ENCODE measurements around the gene ZC3H8. TPM values are rescaled to one million over a fixed set of nuclear protein-coding genes. Genes with fewer than 3 reads are reported as not detected.
A peak's percentile ranks its signal among the peaks of the same experiment; 100 is the strongest.
"Not testable (repeated sequence)": the region's sequence is repeated elsewhere in the genome, so short reads cannot be mapped to it uniquely, and the experiment has no call there.

ZC3H8 gene
- total RNA-seq, 1 donor, result 7.6 TPM

DNA sequence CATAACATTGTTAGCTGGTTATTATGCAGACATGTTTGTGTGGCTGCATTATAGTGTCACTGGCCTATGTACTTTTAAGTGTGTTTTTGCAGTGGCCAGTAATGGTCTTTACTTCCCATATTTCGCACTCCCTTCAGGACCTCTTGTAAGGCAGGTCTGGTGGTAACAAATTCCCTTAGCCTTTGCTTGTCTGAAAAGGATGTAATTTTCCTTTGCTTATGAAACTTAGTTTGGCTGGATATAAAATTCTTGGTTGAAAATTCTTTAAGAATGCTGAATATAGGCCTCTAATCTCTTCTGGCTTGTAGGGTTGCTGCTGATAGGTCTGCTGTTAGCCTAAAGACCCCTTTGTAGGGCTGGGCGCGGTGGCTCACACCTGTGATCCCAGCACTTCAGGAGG, 34.7 kb downstream of the ZC3H8 start:
- Histone ChIP-seq H2AFZ (ENCODE audit: low read length) (no peak overlapping the region), H3K4me1 (ENCODE audit: insufficient read depth, low read length) (no peaks in the 10 kb centered on the region), H3K27ac (ENCODE audit: low read depth, low read length) (no peak overlapping the region), H4K20me1 (ENCODE audit: insufficient read depth, low read length) (no peaks in the 10 kb centered on the region), H3K27me3 (ENCODE audit: insufficient read depth, low read length) (no peaks in the 10 kb centered on the region), H3K36me3 (ENCODE audit: insufficient read depth, low read length) (peaks cover 3% of the 10 kb centered on the region), H3K4me2 (ENCODE audit: insufficient read depth, low read length) (no peak overlapping the region), H3K9me3 (ENCODE audit: low read depth, low read length) (no peaks in the 10 kb centered on the region), H3K4me3 (ENCODE audit: insufficient read depth, low read length) (no peak overlapping the region), H3K79me2 (ENCODE audit: insufficient read depth, low read length) (no peaks in the 10 kb centered on the region)
- TF ChIP-seq, protein P1, sequence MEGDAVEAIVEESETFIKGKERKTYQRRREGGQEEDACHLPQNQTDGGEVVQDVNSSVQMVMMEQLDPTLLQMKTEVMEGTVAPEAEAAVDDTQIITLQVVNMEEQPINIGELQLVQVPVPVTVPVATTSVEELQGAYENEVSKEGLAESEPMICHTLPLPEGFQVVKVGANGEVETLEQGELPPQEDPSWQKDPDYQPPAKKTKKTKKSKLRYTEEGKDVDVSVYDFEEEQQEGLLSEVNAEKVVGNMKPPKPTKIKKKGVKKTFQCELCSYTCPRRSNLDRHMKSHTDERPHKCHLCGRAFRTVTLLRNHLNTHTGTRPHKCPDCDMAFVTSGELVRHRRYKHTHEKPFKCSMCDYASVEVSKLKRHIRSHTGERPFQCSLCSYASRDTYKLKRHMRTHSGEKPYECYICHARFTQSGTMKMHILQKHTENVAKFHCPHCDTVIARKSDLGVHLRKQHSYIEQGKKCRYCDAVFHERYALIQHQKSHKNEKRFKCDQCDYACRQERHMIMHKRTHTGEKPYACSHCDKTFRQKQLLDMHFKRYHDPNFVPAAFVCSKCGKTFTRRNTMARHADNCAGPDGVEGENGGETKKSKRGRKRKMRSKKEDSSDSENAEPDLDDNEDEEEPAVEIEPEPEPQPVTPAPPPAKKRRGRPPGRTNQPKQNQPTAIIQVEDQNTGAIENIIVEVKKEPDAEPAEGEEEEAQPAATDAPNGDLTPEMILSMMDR (IDR thresholded peaks at IDR 0.05; ENCODE audit: extremely low read depth, low read depth, low read length), result no peak
- DNase-seq (ENCODE audit: insufficient read length, low spot score, missing footprints), result no peak

DNA sequence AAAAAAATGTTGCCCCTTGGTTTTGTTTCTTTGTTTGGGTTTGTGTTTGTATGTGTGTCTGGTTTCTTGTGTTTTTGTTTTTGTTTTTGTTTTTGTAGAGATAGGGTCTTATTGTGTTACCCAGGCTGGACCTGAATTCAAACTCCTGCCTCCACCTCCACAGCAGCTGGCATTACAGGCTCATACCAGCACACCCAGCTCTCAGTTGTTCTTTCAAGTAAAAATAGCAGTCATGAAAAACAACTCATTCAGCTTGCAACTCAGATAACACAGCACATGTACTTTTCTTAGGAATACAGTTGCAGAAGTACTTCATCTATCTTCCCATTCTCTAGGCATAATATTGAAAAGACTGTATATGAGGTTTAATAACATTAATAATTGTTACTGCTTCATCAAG, 37.0 kb downstream of the ZC3H8 start:
- Histone ChIP-seq H3K4me1 (ENCODE audit: insufficient read depth, low read length) (no peaks in the 10 kb centered on the region), H3K27me3 (ENCODE audit: insufficient read depth, low read length) (no peaks in the 10 kb centered on the region), H2AFZ (ENCODE audit: low read length) (no peak overlapping the region), H3K4me2 (ENCODE audit: insufficient read depth, low read length) (no peak overlapping the region), H3K9me3 (ENCODE audit: low read depth, low read length) (no peaks in the 10 kb centered on the region), H3K27ac (ENCODE audit: low read depth, low read length) (no peak overlapping the region), H3K79me2 (ENCODE audit: insufficient read depth, low read length) (no peaks in the 10 kb centered on the region), H3K36me3 (ENCODE audit: insufficient read depth, low read length) (no peaks in the 10 kb centered on the region), H4K20me1 (ENCODE audit: insufficient read depth, low read length) (no peaks in the 10 kb centered on the region), H3K4me3 (ENCODE audit: insufficient read depth, low read length) (no peak overlapping the region)
- TF ChIP-seq, protein P1 (IDR thresholded peaks at IDR 0.05; ENCODE audit: extremely low read depth, low read depth, low read length), result no peak
- no peak for DNase-seq (ENCODE audit: insufficient read length, low spot score, missing footprints)

DNA sequence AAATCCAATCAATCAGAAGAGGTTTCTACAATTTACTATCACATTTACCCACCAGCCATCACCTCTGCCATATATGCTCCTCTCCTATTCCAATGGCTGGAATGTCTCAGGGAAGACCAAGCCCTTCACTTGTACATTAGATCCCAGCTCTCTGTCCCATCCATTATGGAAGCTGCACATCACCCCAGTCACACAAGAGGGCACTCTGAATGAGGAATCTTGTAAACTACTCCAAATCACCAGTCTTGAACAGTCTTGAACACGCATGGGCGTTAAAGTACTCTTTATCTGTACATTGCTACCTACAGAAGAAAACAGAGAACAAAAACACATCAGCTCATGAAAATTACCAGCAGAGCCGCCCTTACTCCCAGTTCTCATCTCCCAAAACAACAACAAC, 38.7 kb downstream of the ZC3H8 start:
- H3K4me2 ChIP-seq (ENCODE audit: insufficient read depth, low read length), result no peak overlapping the region
- H3K4me3 ChIP-seq (ENCODE audit: insufficient read depth, low read length), result no peak overlapping the region
- TF ChIP-seq, protein P1 (IDR thresholded peaks at IDR 0.05; ENCODE audit: extremely low read depth, low read depth, low read length), result peak; percentile 56
- H3K4me1 ChIP-seq (ENCODE audit: insufficient read depth, low read length), result no peaks in the 10 kb centered on the region
- no peaks in the 10 kb centered on the region for H3K36me3 ChIP-seq (ENCODE audit: insufficient read depth, low read length)
- DNase-seq (ENCODE audit: insufficient read length, low spot score, missing footprints), result no peak
- no peaks in the 10 kb centered on the region for H4K20me1 ChIP-seq (ENCODE audit: insufficient read depth, low read length)
- no peaks in the 10 kb centered on the region for H3K79me2 ChIP-seq (ENCODE audit: insufficient read depth, low read length)
- no peak overlapping the region for H2AFZ ChIP-seq (ENCODE audit: low read length)
- H3K9me3 ChIP-seq (ENCODE audit: low read depth, low read length), result no peaks in the 10 kb centered on the region
- H3K27ac ChIP-seq (ENCODE audit: low read depth, low read length), result no peak overlapping the region
- H3K27me3 ChIP-seq (ENCODE audit: insufficient read depth, low read length), result no peaks in the 10 kb centered on the region

DNA sequence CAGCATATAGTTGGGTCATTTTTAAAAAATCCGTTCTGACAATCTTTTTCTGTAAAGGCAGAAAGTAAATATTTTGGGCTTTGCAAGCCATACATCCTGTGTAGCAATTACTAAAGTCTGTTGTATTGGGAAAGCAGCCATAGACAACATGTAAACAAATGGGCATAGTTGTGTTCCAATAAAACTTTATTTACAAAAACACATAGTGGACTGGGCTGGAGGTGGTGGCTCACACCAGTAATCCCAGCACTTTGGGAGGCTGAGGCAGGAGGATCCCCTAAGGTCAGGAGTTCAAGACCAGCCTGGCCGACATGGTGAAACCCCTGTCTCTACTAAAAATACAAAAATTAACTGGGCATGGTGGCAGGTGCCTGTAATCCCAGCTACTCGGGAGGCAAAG, 46.9 kb downstream of the ZC3H8 start:
- H3K9me3 ChIP-seq (ENCODE audit: low read depth, low read length); H4K20me1 ChIP-seq (ENCODE audit: insufficient read depth, low read length); H3K4me1 ChIP-seq (ENCODE audit: insufficient read depth, low read length); H3K36me3 ChIP-seq (ENCODE audit: insufficient read depth, low read length); H3K27me3 ChIP-seq (ENCODE audit: insufficient read depth, low read length); H3K4me2 ChIP-seq (ENCODE audit: insufficient read depth, low read length); H2AFZ ChIP-seq (ENCODE audit: low read length); H3K27ac ChIP-seq (ENCODE audit: low read depth, low read length); H3K79me2 ChIP-seq (ENCODE audit: insufficient read depth, low read length); DNase-seq (ENCODE audit: insufficient read length, low spot score, missing footprints); H3K4me3 ChIP-seq (ENCODE audit: insufficient read depth, low read length): not testable (repeated sequence)
